ENCODE results near the gene CHAF1A. TPM values are rescaled to one million over a fixed set of nuclear protein-coding genes. Genes with fewer than 3 reads are reported as not detected.

Gene CHAF1A
- total and polyA plus RNA-seq, 2 experiments from 2014 or later: 113 to 125 TPM

DNA sequence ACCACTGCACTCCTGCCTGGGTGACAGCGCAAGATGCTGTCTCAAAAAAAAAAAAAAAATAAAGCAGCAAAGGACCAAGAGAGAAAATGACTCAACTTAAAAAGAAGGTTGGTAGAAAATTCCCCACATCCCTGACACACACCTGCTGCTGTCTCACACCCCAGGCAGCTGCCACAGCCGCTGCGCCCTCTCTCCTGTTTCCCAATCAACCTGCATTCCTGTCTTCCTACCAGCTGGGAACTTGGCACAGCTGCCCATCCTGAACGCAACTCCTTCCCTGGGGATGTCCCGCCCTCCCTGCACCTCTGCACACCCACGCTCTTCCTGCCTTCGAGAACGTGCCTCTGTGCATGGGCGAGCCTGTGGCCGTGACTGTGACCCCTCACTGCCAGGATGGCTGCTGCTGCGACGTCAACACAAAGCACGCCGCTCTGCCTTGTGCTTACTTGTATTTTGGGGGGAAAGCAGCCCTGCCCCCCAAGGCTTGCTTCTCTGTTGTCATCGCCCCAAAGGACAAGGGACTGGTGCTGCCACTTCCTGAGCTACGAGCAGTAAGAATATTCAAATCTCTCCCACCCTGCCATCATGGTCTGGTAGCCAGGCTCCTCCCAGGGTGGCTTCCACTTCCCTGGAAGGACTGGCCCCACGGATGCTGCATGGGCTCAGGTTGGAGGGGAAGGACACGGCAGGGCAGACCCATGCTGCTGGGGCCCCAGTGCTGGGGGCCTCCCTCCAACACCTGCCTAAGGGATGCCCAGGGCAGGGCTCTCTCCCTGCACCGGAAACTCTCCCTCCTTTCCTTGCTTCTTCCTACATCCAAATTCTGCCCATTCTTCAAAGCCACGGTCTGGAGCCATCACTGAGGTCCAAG, 22.8 kb upstream of the CHAF1A start:
- peaks cover 22% of the 10 kb centered on the region for H3K27me3 Mint-ChIP-seq (ENCODE audit: insufficient read depth, low read depth, poor library complexity)
- H2AFZ ChIP-seq: no peak overlapping the region
- no peak for ATAC-seq
- peaks cover 26% of the 10 kb centered on the region for H3K4me1 ChIP-seq (ENCODE audit: insufficient read depth)
- H4K20me1 ChIP-seq (replicated peaks; ENCODE audit: insufficient read depth): peaks cover 41% of the 10 kb centered on the region
- DNase-seq (ENCODE audit: low spot score): no peak
- H3K79me2 ChIP-seq (replicated peaks; ENCODE audit: insufficient read depth): peaks cover 84% of the 10 kb centered on the region
- peaks cover 46% of the 10 kb centered on the region for H3K4me1 Mint-ChIP-seq
- H3K27ac Mint-ChIP-seq: no peak overlapping the region
- H3K4me3 Mint-ChIP-seq: no peak overlapping the region; the same call in 2 of the 3 replicates
- no peaks in the 10 kb centered on the region for H3K9me2 ChIP-seq (ENCODE audit: insufficient read depth)
- H3K36me3 ChIP-seq (ENCODE audit: insufficient read depth): no peaks in the 10 kb centered on the region
- no peaks in the 10 kb centered on the region for H3K27me3 ChIP-seq (ENCODE audit: insufficient read depth)
- no peaks in the 10 kb centered on the region for H3K9me3 Mint-ChIP-seq
- TF ChIP-seq STAT1 (IDR thresholded peaks at IDR 0.05; ENCODE audit: unreplicated experiment) (no peak), ZNF331 (CRISPR knock-in tag; IDR thresholded peaks at IDR 0.05; ENCODE audit: low read depth) (no peak), EZH2 (IDR thresholded peaks at IDR 0.05; ENCODE audit: low read depth, unreplicated experiment) (no peak), ZNF114 (CRISPR knock-in tag; IDR thresholded peaks at IDR 0.05) (no peak), POLR2AphosphoS5 (IDR thresholded peaks at IDR 0.05; ENCODE audit: low read depth) (no peak), EZH2phosphoT487 (IDR thresholded peaks at IDR 0.05; ENCODE audit: unreplicated experiment) (no peak)
- TF ChIP-seq, protein P1, sequence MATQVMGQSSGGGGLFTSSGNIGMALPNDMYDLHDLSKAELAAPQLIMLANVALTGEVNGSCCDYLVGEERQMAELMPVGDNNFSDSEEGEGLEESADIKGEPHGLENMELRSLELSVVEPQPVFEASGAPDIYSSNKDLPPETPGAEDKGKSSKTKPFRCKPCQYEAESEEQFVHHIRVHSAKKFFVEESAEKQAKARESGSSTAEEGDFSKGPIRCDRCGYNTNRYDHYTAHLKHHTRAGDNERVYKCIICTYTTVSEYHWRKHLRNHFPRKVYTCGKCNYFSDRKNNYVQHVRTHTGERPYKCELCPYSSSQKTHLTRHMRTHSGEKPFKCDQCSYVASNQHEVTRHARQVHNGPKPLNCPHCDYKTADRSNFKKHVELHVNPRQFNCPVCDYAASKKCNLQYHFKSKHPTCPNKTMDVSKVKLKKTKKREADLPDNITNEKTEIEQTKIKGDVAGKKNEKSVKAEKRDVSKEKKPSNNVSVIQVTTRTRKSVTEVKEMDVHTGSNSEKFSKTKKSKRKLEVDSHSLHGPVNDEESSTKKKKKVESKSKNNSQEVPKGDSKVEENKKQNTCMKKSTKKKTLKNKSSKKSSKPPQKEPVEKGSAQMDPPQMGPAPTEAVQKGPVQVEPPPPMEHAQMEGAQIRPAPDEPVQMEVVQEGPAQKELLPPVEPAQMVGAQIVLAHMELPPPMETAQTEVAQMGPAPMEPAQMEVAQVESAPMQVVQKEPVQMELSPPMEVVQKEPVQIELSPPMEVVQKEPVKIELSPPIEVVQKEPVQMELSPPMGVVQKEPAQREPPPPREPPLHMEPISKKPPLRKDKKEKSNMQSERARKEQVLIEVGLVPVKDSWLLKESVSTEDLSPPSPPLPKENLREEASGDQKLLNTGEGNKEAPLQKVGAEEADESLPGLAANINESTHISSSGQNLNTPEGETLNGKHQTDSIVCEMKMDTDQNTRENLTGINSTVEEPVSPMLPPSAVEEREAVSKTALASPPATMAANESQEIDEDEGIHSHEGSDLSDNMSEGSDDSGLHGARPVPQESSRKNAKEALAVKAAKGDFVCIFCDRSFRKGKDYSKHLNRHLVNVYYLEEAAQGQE (IDR thresholded peaks at IDR 0.05; ENCODE audit: unreplicated experiment): no peak
- H3K4me3 ChIP-seq: no peak overlapping the region
- 0 out of 2 replicates have a peak, but pooled peaks cover 9% of the 10 kb centered on the region for H3F3A ChIP-seq (replicated peaks; ENCODE audit: low read depth)
- no peak overlapping the region; the same call in 1 of the 2 replicates for H3K27ac ChIP-seq (ENCODE audit: low read depth)
- 0 out of 3 replicates have a peak, but pooled peaks cover 6% of the 10 kb centered on the region for H3K36me3 Mint-ChIP-seq (ENCODE audit: low read depth)
- H3K4me2 ChIP-seq: 0 out of 2 replicates have a peak overlapping the region, but pooled peaks have one; percentile 43

DNA sequence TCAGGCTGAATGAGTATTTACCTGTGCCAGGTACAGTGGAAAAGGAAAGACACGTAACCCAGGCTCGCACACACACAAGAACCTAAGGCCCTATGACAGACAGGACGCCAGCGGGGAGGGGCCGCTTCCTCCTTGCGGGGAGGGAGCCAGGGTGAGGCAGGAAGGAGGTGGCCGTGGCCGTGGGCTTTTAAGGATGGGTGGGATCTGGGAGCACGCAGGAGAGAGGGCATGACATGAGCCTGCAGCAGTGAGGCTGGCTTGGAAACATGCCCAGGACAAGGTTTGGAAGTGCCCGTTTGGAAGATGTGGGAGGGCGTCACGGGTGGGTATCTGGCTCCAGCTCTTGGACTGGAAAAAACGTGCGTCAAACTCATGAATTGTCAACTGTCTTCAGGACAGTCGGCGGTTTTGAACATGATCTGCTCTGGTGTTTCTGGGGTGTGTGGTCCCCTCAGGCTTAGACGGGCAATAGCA, 22.1 kb upstream of the CHAF1A start:
- Mint-ChIP-seq H3K4me1 (peaks cover 44% of the 10 kb centered on the region), H3K9me3 (no peaks in the 10 kb centered on the region), H3K27ac (no peak overlapping the region), H3K36me3 (ENCODE audit: low read depth) (0 out of 3 replicates have a peak, but pooled peaks cover 6% of the 10 kb centered on the region), H3K4me3 (no peak overlapping the region; the same call in 2 of the 3 replicates), H3K27me3 (ENCODE audit: insufficient read depth, low read depth, poor library complexity) (peaks cover 22% of the 10 kb centered on the region)
- no peak for ATAC-seq
- Histone ChIP-seq H3K27me3 (ENCODE audit: insufficient read depth) (no peaks in the 10 kb centered on the region), H4K20me1 (replicated peaks; ENCODE audit: insufficient read depth) (peaks cover 42% of the 10 kb centered on the region), H3F3A (replicated peaks; ENCODE audit: low read depth) (0 out of 2 replicates have a peak, but pooled peaks cover 5% of the 10 kb centered on the region), H3K27ac (ENCODE audit: low read depth) (no peak overlapping the region), H3K36me3 (ENCODE audit: insufficient read depth) (no peaks in the 10 kb centered on the region), H3K9me2 (ENCODE audit: insufficient read depth) (no peaks in the 10 kb centered on the region), H3K4me3 (no peak overlapping the region), H3K79me2 (replicated peaks; ENCODE audit: insufficient read depth) (peaks cover 85% of the 10 kb centered on the region), H2AFZ (no peak overlapping the region), H3K4me1 (ENCODE audit: insufficient read depth) (peaks cover 19% of the 10 kb centered on the region), H3K4me2 (0 out of 2 replicates have a peak overlapping the region, but pooled peaks have one; percentile 43)
- no peak for DNase-seq (ENCODE audit: low spot score)
- no peak for TF ChIP-seq CREB1 (CRISPR knock-in tag; IDR thresholded peaks at IDR 0.05; ENCODE audit: low read depth)
- no peak for TF ChIP-seq NANOG (IDR thresholded peaks at IDR 0.05; ENCODE audit: borderline replicate concordance)
- TF ChIP-seq EZH2 (IDR thresholded peaks at IDR 0.05; ENCODE audit: low read depth, unreplicated experiment): no peak
- TF ChIP-seq, protein P2, sequence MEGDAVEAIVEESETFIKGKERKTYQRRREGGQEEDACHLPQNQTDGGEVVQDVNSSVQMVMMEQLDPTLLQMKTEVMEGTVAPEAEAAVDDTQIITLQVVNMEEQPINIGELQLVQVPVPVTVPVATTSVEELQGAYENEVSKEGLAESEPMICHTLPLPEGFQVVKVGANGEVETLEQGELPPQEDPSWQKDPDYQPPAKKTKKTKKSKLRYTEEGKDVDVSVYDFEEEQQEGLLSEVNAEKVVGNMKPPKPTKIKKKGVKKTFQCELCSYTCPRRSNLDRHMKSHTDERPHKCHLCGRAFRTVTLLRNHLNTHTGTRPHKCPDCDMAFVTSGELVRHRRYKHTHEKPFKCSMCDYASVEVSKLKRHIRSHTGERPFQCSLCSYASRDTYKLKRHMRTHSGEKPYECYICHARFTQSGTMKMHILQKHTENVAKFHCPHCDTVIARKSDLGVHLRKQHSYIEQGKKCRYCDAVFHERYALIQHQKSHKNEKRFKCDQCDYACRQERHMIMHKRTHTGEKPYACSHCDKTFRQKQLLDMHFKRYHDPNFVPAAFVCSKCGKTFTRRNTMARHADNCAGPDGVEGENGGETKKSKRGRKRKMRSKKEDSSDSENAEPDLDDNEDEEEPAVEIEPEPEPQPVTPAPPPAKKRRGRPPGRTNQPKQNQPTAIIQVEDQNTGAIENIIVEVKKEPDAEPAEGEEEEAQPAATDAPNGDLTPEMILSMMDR (conservative IDR thresholded peaks at IDR 0.05; ENCODE audit: low read depth in 2 of 2): no peak
- TF ChIP-seq JUNB (IDR thresholded peaks at IDR 0.05; ENCODE audit: unreplicated experiment): no peak
- TF ChIP-seq, protein P3, sequence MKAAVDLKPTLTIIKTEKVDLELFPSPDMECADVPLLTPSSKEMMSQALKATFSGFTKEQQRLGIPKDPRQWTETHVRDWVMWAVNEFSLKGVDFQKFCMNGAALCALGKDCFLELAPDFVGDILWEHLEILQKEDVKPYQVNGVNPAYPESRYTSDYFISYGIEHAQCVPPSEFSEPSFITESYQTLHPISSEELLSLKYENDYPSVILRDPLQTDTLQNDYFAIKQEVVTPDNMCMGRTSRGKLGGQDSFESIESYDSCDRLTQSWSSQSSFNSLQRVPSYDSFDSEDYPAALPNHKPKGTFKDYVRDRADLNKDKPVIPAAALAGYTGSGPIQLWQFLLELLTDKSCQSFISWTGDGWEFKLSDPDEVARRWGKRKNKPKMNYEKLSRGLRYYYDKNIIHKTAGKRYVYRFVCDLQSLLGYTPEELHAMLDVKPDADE (IDR thresholded peaks at IDR 0.05): no peak
- TF ChIP-seq STAT1 (IDR thresholded peaks at IDR 0.05; ENCODE audit: unreplicated experiment): no peak
- no peak for TF ChIP-seq ZNF331 (CRISPR knock-in tag; IDR thresholded peaks at IDR 0.05; ENCODE audit: low read depth)

Data from GM23338 (cell line).